K562 (cell line): ENCODE measurements around the gene ARHGAP31. TPM values are rescaled to one million over a fixed set of nuclear protein-coding genes. Genes with fewer than 3 reads are reported as not detected.
A peak's percentile ranks its signal among the peaks of the same experiment; 100 is the strongest.

Source experiments
- DIDO1 ChIP-seq: fragments of 450-650 bp; IDR thresholded peaks from 2 replicates; pipeline ENCODE4 v1.6.1; 2016; ENCODE audit warnings: low read depth, missing biosample characterization, missing genetic modification characterization
- MECOM ChIP-seq: fragments of 250-450 bp; sonication (Bioruptor Pico); IDR thresholded peaks from 2 replicates; pipeline ENCODE4 v1.8.0; 2022; ENCODE audit warnings: inconsistent platforms
- PHTF2 ChIP-seq: fragments of 250-450 bp; sonication (Bioruptor Pico); IDR thresholded peaks from 2 replicates; pipeline ENCODE4 v1.5.0; 2021; ENCODE audit warnings: mild to moderate bottlenecking
- POLR2B ChIP-seq: fragments of 450-650 bp; IDR thresholded peaks from 2 replicates; pipeline ENCODE4 v1.6.1; 2018; ENCODE audit warnings: low read depth; ENCODE audit not compliant: partially characterized antibody
- POLR3G ChIP-seq: IDR thresholded peaks from 2 replicates; pipeline ENCODE4 v1.6.1; 2011; ENCODE audit not compliant: insufficient read length, insufficient replicate concordance; ENCODE audit errors: extremely low read depth
- PYGO2 ChIP-seq: fragments of 450-650 bp; IDR thresholded peaks from 2 replicates; pipeline ENCODE4 v1.6.1; 2016; ENCODE audit warnings: mild to moderate bottlenecking, missing genetic modification characterization, moderate library complexity, missing compliant biosample characterization
- RBM14 ChIP-seq: fragments of 200-400 bp; formaldehyde crosslinking; IDR thresholded peaks from 2 replicates; pipeline ENCODE4 v1.6.1; 2018; ENCODE audit warnings: low read depth, mild to moderate bottlenecking, low read length, moderate library complexity, borderline replicate concordance; ENCODE audit not compliant: insufficient read depth
- SETDB1 ChIP-seq: IDR thresholded peaks from one replicate; pipeline ENCODE4 v1.6.1; 2012; ENCODE audit warnings: low read length, control low read depth, inconsistent platforms
- SMAD2 ChIP-seq: fragments of 150-350 bp; IDR thresholded peaks from 2 replicates; pipeline ENCODE4 v1.6.1; 2014; ENCODE audit warnings: low read depth, mild to moderate bottlenecking, low read length
- TAF9B ChIP-seq: fragments of 450-650 bp; IDR thresholded peaks from 2 replicates; pipeline ENCODE4 v1.6.1; 2018; ENCODE audit warnings: mild to moderate bottlenecking; ENCODE audit not compliant: partially characterized antibody
- TSHZ1 ChIP-seq: fragments of 250-450 bp; sonication (Bioruptor Pico); IDR thresholded peaks from 2 replicates; pipeline ENCODE4 v1.4.0; 2020; ENCODE audit warnings: mild to moderate bottlenecking, moderate library complexity
- XRCC5 ChIP-seq: fragments of 200-400 bp; formaldehyde crosslinking; IDR thresholded peaks from 2 replicates; pipeline ENCODE4 v1.6.1; 2017; ENCODE audit warnings: low read depth, mild to moderate bottlenecking, low read length
- ZBTB11 ChIP-seq, 3 experiments: fragments of 200-800 bp in 1 of 3; fragments of 250-450 bp in 1 of 3; fragments of 450-650 bp in 1 of 3; sonication (Bioruptor Pico) in 1 of 3; sonication (Bioruptor generic) in 1 of 3; formaldehyde crosslinking in 1 of 3; IDR thresholded peaks; 2 replicates each; pipeline versions ENCODE4 v1.6.1 to v1.8.0; 2016 to 2022; ENCODE audit warnings: mild to moderate bottlenecking in 2 of 3, missing genetic modification characterization in 2 of 3, missing compliant biosample characterization in 1 of 3, moderate library complexity in 1 of 3
- ZBTB49 ChIP-seq: sonication (generic); formaldehyde crosslinking; IDR thresholded peaks from 2 replicates; pipeline ENCODE4 v1.8.0; 2022; ENCODE audit warnings: missing genetic modification reagents, mild to moderate bottlenecking, borderline replicate concordance
- ZNF174 ChIP-seq: fragments of 250-450 bp; sonication (Bioruptor Pico); IDR thresholded peaks from 2 replicates; pipeline ENCODE4 v1.4.0; 2020; ENCODE audit warnings: mild to moderate bottlenecking
- ZNF197 ChIP-seq: fragments of 200-800 bp; sonication (Bioruptor generic); IDR thresholded peaks from 2 replicates; pipeline ENCODE4 v1.6.1; 2016; ENCODE audit warnings: low read depth, missing genetic modification characterization, missing compliant biosample characterization
- ZNF282 ChIP-seq: sonication (generic); formaldehyde crosslinking; IDR thresholded peaks from 2 replicates; pipeline ENCODE4 v1.8.1; 2023; ENCODE audit warnings: missing genetic modification reagents
- ZNF699 ChIP-seq: fragments of 250-450 bp; sonication (Bioruptor Pico); IDR thresholded peaks from 2 replicates; pipeline ENCODE4 v1.8.0; 2021; ENCODE audit warnings: mild to moderate bottlenecking, moderate library complexity; ENCODE audit not compliant: insufficient replicate concordance
- polyA plus RNA-seq, 8 experiments: library from polyadenylated mRNA; depleted of rRNA in 4 of 8; stranded (reverse) in 5 of 8; unstranded in 3 of 8; fragments of >200 nt; fragmentation: Nextera tagmentation in 2 of 8; fragmentation: Illumina TruSeq in 1 of 8; extraction: Ambion mirVana in 2 of 8; extraction: Trizol in 1 of 8; gene quantifications; 2 replicates each; pipeline versions ENCODE4 v1.2.1 to v1.2.3, GENCODE V29; 2011 to 2014; ENCODE audit warnings: inconsistent platforms in 1 of 8, missing spikeins in 1 of 8
- total RNA-seq, 7 experiments: library from RNA; depleted of rRNA in 6 of 7; stranded (reverse); fragments of >200 nt in 6 of 7; fragmentation: Illumina TruSeq in 2 of 7; extraction: Trizol in 2 of 7; gene quantifications; 2 replicates each; pipeline versions ENCODE4 v1.2.1 to v1.2.3, GENCODE V29; 2011 to 2021; ENCODE audit warnings: low replicate concordance in 1 of 7

The ARHGAP31 gene
- total and polyA plus RNA-seq, 9 of the 15 experiments (the other 6 are each of a cell fraction or from before 2014, with no cell fraction given): under 0.01 to 0.13 (median 0.06) TPM; not detected in 5

GRCh38 chr3:119322835-119323722 lies 28.9 kb downstream of the ARHGAP31 start (continued):
- TF ChIP-seq DIDO1 (tag) (no peak), PHTF2 (CRISPR knock-in tag) (no peak), ZNF699 (CRISPR knock-in tag) (no peak), ZNF197 (CRISPR knock-in tag) (no peak), POLR3G (no peak), ZBTB11 (CRISPR knock-in tag; IDR thresholded peaks at IDR 0.05) (0 out of 6 replicates have a peak, but pooled peaks of 1 of the 3 experiments have one; percentile 28), PYGO2 (tag) (no peak), RBM14 (no peak), ZNF174 (no peak), SMAD2 (no peak), ZNF282 (CRISPR knock-in tag) (no peak), MECOM (no peak), SETDB1 (no peak), TSHZ1 (no peak), XRCC5 (no peak), POLR2B (peak; percentile 54), ZBTB49 (CRISPR knock-in tag) (no peak), TAF9B (peak; percentile 52)
